Measurements from ENCODE around the gene FAM229B.

- no peak for TF ChIP-seq CTCF (IDR thresholded peaks at IDR 0.05)
- TF ChIP-seq POLR2A (IDR thresholded peaks at IDR 0.05): no peak
Measured at GRCh38 chr6:112109262-112109661, 21.9 kb downstream of the FAM229B start.
